ENCODE results near the gene CAMTA1.

The CAMTA1 gene

DNA sequence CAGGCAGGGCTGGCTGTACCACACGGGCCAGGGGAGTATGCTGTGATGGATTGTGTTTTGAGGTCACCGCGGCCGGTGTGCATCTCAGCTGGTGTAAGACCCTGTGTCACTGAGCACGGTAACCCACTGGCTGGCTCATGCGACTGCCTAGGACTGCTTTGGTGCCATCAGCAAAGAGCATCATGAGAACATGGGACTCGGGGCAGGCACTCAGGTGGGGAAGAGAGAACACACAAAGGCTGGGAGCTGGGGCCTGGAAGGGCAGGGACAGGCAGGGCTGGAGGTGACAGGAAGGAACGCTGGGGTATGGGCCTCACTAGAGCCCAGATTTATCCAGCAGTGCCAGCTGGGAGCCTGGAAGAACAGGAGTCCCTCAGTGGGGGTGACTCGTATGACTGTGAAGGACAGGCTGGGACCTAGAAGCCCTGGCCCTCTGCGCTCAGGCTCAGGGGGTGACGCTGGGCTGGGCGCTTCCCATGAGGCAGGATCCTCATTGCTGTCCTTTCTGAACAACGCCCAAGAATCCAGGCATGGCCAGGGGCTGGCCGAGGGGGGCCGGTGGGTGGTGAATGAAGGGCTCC, 775.4 kb downstream of the CAMTA1 start:
- TF ChIP-seq CTCF (IDR thresholded peaks at IDR 0.05; ENCODE audit: low read depth, low read length): no peak
- H3K4me3 ChIP-seq (ENCODE audit: low read depth, low read length): no peak overlapping the region

GRCh38 chr1:7561331-7561921, 776.2 kb downstream of the CAMTA1 start:
- peak; percentile 22 for TF ChIP-seq CTCF (IDR thresholded peaks at IDR 0.05; ENCODE audit: low read depth, low read length)
- no peak overlapping the region for H3K4me3 ChIP-seq (ENCODE audit: low read depth, low read length)

- no peak overlapping the region for H3K4me3 ChIP-seq (ENCODE audit: low read depth, low read length)
- TF ChIP-seq CTCF (IDR thresholded peaks at IDR 0.05; ENCODE audit: low read depth, low read length): no peak
These were observed 776.9 kb downstream of the CAMTA1 start for GRCh38 chr1:7561936-7562728.

DNA sequence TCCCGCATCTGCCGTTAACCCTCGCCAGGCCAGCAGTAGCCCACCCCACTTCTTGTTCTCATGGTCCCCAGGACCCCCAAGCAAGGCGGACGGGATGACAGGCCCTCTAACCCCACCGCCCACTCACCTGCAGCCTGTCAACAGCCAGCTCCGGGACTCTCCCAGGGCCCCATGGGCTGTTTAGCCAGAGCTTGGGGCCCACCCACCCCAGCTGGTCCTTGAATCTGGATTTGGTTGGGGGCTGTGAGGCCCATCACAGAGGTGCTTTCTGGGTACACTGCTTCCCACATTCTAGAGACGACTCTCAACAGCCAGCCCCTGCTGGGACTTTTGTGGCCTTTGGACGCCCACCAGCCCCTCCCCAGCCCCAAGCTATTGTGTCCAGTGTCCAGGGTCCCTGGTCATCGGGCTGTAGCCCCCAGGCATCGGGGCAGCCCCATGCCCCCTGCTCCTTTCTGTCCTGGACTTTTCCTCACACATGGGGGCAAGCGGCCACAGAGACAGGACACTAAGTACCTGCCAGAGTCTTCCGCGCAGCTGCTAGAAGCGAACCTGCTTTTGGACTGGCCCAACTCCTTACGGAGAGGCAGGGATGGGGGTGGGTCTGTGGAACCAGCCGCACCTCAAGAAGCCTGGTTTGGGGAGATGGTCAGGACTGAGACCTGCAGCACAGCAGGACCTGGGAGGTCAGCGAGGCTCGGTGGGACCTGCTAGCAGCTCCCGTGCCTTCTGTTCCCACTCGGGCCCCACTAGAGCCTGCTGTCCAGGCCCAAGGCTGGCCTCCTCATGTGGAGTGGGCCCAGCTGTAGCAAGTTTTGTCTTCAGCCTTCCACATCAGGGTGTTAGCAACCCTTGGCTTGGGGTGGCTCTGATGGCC, 777.7 kb downstream of the CAMTA1 start:
- no peak overlapping the region for H3K4me3 ChIP-seq (ENCODE audit: low read depth, low read length)

DNA sequence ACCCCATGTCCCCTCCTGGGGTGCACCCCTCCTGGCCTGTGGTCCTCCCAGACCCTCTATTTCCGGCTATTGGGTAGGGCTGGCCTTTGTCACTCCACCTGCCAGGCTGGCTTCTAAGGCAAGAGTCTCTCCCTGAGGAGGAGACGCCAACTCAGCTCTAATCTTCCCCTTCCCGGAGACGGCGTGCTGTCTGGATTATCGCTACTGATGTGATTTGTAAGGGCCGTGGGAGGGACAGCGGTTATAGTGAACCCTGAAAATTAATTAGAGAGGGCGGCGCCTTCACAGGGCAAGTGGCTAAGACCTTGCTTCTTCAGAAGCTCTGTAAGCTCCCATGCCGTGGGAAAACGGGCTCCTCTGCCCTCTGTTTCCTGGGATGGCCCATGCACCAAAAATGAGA, 778.9 kb downstream of the CAMTA1 start:
- TF ChIP-seq CTCF (IDR thresholded peaks at IDR 0.05; ENCODE audit: low read depth, low read length): no peak
- no peak overlapping the region for H3K4me3 ChIP-seq (ENCODE audit: low read depth, low read length)

More for the DNA sequence above, 777.7 kb downstream of the CAMTA1 start:
- TF ChIP-seq CTCF (IDR thresholded peaks at IDR 0.05; ENCODE audit: low read depth, low read length): no peak

- TF ChIP-seq CTCF (IDR thresholded peaks at IDR 0.05; ENCODE audit: low read depth, low read length): no peak
- H3K4me3 ChIP-seq (ENCODE audit: low read depth, low read length): no peak overlapping the region
These were observed 780.0 kb downstream of the CAMTA1 start for GRCh38 chr1:7565099-7565750.

All from WI38 (cell line).